ENCODE data around the gene KL.

DNA sequence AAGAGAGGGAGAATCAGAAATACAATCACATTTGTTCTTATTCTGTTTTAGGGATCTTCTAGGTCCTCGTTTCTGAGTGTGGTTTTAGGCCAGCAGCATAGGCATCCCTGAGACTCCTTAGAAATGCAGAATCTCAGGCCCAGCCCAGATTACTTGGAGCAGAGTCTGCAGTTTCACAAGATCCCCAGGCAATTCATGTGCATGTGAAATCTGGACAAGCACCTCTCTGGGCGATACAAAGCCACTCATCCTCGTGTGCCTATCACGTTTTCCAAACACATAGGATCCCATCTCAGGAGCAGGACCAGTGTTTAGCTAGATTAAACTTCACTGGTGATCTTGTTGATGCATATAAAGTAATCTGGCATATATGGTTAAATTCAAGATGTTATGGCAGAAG lies 87.2 kb downstream of the KL start:
- no peak for TF ChIP-seq CTCF (IDR thresholded peaks at IDR 0.05 in 4 of 5, conservative IDR thresholded peaks at IDR 0.05 in 1 of 5)
- TF ChIP-seq POLR2A (IDR thresholded peaks at IDR 0.05): no peak

Data from gastrocnemius medialis (tissue), 4 donors.